WTC11 (cell line): ENCODE data around the gene ADAMTSL4.

Experiments
- ATF3 ChIP-seq: sonication (generic); formaldehyde crosslinking; conservative IDR thresholded peaks from 2 replicates; pipeline ENCODE4 v1.8.1; 2022; ENCODE audit warnings: mild to moderate bottlenecking, missing genetic modification reagents
- ETV6 ChIP-seq: sonication (generic); formaldehyde crosslinking; IDR thresholded peaks from 2 replicates; pipeline ENCODE4 v1.8.1; 2022; ENCODE audit warnings: mild to moderate bottlenecking, missing genetic modification reagents
- FOXP4 ChIP-seq: sonication (generic); formaldehyde crosslinking; IDR thresholded peaks from 2 replicates; pipeline ENCODE4 v1.8.0; 2022; ENCODE audit warnings: mild to moderate bottlenecking, missing genetic modification reagents
- NR2C2 ChIP-seq: sonication (generic); formaldehyde crosslinking; IDR thresholded peaks from 2 replicates; pipeline ENCODE4 v1.8.0; 2022; ENCODE audit warnings: mild to moderate bottlenecking, missing genetic modification reagents
- SP1 ChIP-seq: sonication (generic); formaldehyde crosslinking; conservative IDR thresholded peaks from 2 replicates; pipeline ENCODE4 v1.8.1; 2022; ENCODE audit warnings: missing genetic modification reagents
- USF1 ChIP-seq: sonication (generic); formaldehyde crosslinking; IDR thresholded peaks from 2 replicates; pipeline ENCODE4 v1.8.0; 2022; ENCODE audit warnings: mild to moderate bottlenecking, missing genetic modification reagents
- ZNF121 ChIP-seq: sonication (generic); formaldehyde crosslinking; IDR thresholded peaks from 2 replicates; pipeline ENCODE4 v1.8.0; 2023; ENCODE audit warnings: missing genetic modification reagents
- TF ChIP-seq, protein P1 (sequence below): fragments of 200-600 bp; IDR thresholded peaks from 2 replicates; pipeline ENCODE4 v1.8.0; 2022; ENCODE audit warnings: antibody characterized with exemption
- TF ChIP-seq, protein P2 (sequence below): sonication (generic); formaldehyde crosslinking; IDR thresholded peaks from 2 replicates; pipeline ENCODE4 v1.8.0; 2022; ENCODE audit warnings: mild to moderate bottlenecking, missing genetic modification reagents
- TF ChIP-seq, protein P3 (sequence below): sonication (generic); formaldehyde crosslinking; IDR thresholded peaks from 2 replicates; pipeline ENCODE4 v1.8.1; 2023; ENCODE audit warnings: mild to moderate bottlenecking, moderate library complexity, missing genetic modification reagents
- TF ChIP-seq, protein P4 (sequence below): sonication (generic); formaldehyde crosslinking; IDR thresholded peaks from 2 replicates; pipeline ENCODE4 v1.8.0; 2022; ENCODE audit warnings: mild to moderate bottlenecking, missing genetic modification reagents

DNA sequence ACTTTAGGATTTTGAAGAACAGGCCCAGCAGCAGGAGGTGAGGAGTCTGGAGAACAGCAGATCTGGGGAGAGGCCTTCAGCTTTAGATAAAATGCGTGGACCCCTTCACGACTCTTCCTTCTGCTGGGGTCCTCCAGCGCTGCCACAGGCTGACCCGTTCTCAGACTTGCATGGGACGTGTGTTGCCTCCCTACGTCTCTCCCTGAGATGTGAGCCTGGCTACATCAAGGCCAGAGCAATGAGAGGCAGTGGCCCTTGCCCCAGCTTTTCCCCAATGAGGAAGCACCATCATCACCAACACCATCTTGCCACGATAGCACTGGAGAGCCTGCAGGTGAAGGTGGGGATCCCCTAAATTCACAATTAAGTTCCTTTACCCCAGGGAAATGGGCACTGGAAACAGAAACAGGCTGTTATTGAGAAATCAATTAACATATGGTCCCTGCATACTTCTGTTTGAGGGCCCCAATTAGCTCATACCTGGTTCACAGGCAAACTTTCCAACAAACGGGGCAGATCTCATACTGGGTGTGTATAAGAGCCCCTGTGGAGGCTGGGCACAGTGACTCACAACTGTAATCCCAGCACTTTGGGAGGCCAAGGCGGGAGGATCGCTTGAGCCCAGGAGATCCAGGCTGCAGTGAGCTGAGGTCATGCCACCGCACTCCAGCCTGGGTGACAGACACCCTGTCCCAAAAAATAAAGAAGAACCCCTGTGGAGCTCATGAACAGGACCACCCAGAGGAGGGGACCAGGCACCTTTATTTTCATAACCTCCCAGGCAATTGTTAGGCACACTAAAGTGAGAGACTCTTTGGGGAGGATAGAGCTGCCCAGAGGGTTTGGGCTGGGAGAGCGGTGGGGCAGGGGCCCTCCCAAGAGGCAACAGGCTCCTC lies 12.1 kb upstream of the ADAMTSL4 start:
- TF ChIP-seq FOXP4, result no peak
- TF ChIP-seq, protein P1, sequence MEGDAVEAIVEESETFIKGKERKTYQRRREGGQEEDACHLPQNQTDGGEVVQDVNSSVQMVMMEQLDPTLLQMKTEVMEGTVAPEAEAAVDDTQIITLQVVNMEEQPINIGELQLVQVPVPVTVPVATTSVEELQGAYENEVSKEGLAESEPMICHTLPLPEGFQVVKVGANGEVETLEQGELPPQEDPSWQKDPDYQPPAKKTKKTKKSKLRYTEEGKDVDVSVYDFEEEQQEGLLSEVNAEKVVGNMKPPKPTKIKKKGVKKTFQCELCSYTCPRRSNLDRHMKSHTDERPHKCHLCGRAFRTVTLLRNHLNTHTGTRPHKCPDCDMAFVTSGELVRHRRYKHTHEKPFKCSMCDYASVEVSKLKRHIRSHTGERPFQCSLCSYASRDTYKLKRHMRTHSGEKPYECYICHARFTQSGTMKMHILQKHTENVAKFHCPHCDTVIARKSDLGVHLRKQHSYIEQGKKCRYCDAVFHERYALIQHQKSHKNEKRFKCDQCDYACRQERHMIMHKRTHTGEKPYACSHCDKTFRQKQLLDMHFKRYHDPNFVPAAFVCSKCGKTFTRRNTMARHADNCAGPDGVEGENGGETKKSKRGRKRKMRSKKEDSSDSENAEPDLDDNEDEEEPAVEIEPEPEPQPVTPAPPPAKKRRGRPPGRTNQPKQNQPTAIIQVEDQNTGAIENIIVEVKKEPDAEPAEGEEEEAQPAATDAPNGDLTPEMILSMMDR, result no peak
- no peak for TF ChIP-seq ETV6 (CRISPR knock-in tag)
- no peak for TF ChIP-seq USF1
- TF ChIP-seq, protein P2, sequence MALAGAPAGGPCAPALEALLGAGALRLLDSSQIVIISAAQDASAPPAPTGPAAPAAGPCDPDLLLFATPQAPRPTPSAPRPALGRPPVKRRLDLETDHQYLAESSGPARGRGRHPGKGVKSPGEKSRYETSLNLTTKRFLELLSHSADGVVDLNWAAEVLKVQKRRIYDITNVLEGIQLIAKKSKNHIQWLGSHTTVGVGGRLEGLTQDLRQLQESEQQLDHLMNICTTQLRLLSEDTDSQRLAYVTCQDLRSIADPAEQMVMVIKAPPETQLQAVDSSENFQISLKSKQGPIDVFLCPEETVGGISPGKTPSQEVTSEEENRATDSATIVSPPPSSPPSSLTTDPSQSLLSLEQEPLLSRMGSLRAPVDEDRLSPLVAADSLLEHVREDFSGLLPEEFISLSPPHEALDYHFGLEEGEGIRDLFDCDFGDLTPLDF (CRISPR knock-in tag), result no peak
- no peak for TF ChIP-seq NR2C2 (CRISPR knock-in tag)
- no peak for TF ChIP-seq ZNF121 (CRISPR knock-in tag)
- TF ChIP-seq ATF3 (CRISPR knock-in tag), result no peak
- TF ChIP-seq, protein P3, sequence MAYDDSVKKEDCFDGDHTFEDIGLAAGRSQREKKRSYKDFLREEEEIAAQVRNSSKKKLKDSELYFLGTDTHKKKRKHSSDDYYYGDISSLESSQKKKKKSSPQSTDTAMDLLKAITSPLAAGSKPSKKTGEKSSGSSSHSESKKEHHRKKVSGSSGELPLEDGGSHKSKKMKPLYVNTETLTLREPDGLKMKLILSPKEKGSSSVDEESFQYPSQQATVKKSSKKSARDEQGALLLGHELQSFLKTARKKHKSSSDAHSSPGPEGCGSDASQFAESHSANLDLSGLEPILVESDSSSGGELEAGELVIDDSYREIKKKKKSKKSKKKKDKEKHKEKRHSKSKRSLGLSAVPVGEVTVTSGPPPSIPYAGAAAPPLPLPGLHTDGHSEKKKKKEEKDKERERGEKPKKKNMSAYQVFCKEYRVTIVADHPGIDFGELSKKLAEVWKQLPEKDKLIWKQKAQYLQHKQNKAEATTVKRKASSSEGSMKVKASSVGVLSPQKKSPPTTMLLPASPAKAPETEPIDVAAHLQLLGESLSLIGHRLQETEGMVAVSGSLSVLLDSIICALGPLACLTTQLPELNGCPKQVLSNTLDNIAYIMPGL (CRISPR knock-in tag), result no peak; the same call in 1 of the 2 replicates
- TF ChIP-seq, protein P4, sequence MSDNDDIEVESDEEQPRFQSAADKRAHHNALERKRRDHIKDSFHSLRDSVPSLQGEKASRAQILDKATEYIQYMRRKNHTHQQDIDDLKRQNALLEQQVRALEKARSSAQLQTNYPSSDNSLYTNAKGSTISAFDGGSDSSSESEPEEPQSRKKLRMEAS (CRISPR knock-in tag), result no peak
- TF ChIP-seq SP1, result no peak
